Osteocyte (in vitro differentiated cells): ENCODE data around the gene ISG15. TPM values are rescaled to one million over a fixed set of nuclear protein-coding genes. Genes with fewer than 3 reads are reported as not detected.

Source experiments
- DNase-seq: peaks from one replicate; pipeline ENCODE4 v3.0.0; 2021; ENCODE audit warnings: mixed read lengths; ENCODE audit not compliant: unreplicated experiment; ENCODE audit errors: extremely low spot score
- H3K27ac Mint-ChIP-seq: one replicate; pipeline ENCODE4 v1.8.0; 2021; ENCODE audit warnings: mild to moderate bottlenecking, mixed read lengths; ENCODE audit not compliant: unreplicated experiment
- H3K27me3 Mint-ChIP-seq: one replicate; pipeline ENCODE4 v1.8.0; 2021; ENCODE audit warnings: mixed read lengths; ENCODE audit not compliant: unreplicated experiment
- H3K36me3 Mint-ChIP-seq: one replicate; pipeline ENCODE4 v1.8.0; 2021; ENCODE audit warnings: mixed read lengths; ENCODE audit not compliant: unreplicated experiment
- H3K4me1 Mint-ChIP-seq: one replicate; pipeline ENCODE4 v1.8.0; 2021; ENCODE audit warnings: mixed read lengths; ENCODE audit not compliant: unreplicated experiment
- H3K4me3 Mint-ChIP-seq: one replicate; pipeline ENCODE4 v1.8.0; 2021; ENCODE audit warnings: mild to moderate bottlenecking, moderate library complexity, mixed read lengths; ENCODE audit not compliant: unreplicated experiment
- H3K9me3 Mint-ChIP-seq: one replicate; pipeline ENCODE4 v1.8.0; 2021; ENCODE audit warnings: mixed read lengths; ENCODE audit not compliant: unreplicated experiment
- CTCF ChIP-seq: fragments of 200-600 bp; sonication (generic); IDR thresholded peaks from 2 replicates; pipeline ENCODE4 v1.5.0; 2021; ENCODE audit warnings: antibody characterized with exemption, mild to moderate bottlenecking, moderate library complexity
- total RNA-seq: library from RNA; stranded (reverse); gene quantifications from 2 replicates; pipeline ENCODE4 v1.2.1, GENCODE V29; 2021

ISG15 gene
- total RNA-seq, 1 donor from 2014 or later: 30.6 TPM

GRCh38 chr1:1044455-1045078, 31.3 kb downstream of the ISG15 start:
- peaks cover 7% of the 10 kb centered on the region for H3K36me3 Mint-ChIP-seq
- H3K9me3 Mint-ChIP-seq: no peaks in the 10 kb centered on the region
- no peaks in the 10 kb centered on the region for H3K27me3 Mint-ChIP-seq
- H3K4me1 Mint-ChIP-seq: peaks cover 4% of the 10 kb centered on the region
- DNase-seq: no peak
- no peak overlapping the region for H3K4me3 Mint-ChIP-seq
- no peak overlapping the region for H3K27ac Mint-ChIP-seq
- TF ChIP-seq CTCF: no peak

GRCh38 chr1:1045129-1045528, 31.8 kb downstream of the ISG15 start:
- no peaks in the 10 kb centered on the region for H3K9me3 Mint-ChIP-seq
- H3K27ac Mint-ChIP-seq: no peak overlapping the region
- peaks cover 7% of the 10 kb centered on the region for H3K36me3 Mint-ChIP-seq
- peaks cover under 1% of the 10 kb centered on the region for H3K4me1 Mint-ChIP-seq
- TF ChIP-seq CTCF: no peak
- DNase-seq: no peak
- H3K4me3 Mint-ChIP-seq: no peak overlapping the region
- no peaks in the 10 kb centered on the region for H3K27me3 Mint-ChIP-seq

- peaks cover 7% of the 10 kb centered on the region for H3K36me3 Mint-ChIP-seq
- no peaks in the 10 kb centered on the region for H3K9me3 Mint-ChIP-seq
- DNase-seq: no peak
- no peak for TF ChIP-seq CTCF
- H3K27ac Mint-ChIP-seq: no peak overlapping the region
- no peak overlapping the region for H3K4me3 Mint-ChIP-seq
- H3K4me1 Mint-ChIP-seq: no peaks in the 10 kb centered on the region
- H3K27me3 Mint-ChIP-seq: no peaks in the 10 kb centered on the region
Measured at GRCh38 chr1:1046243-1046642, 32.9 kb downstream of the ISG15 start.

- no peak for TF ChIP-seq CTCF
- Mint-ChIP-seq H3K36me3 (peaks cover 7% of the 10 kb centered on the region), H3K27ac (no peak overlapping the region), H3K4me1 (no peaks in the 10 kb centered on the region), H3K9me3 (no peaks in the 10 kb centered on the region), H3K4me3 (no peak overlapping the region), H3K27me3 (no peaks in the 10 kb centered on the region)
- no peak for DNase-seq
Measured at GRCh38 chr1:1046767-1047166, 33.5 kb downstream of the ISG15 start.

GRCh38 chr1:1047407-1047806, 34.1 kb downstream of the ISG15 start:
- Mint-ChIP-seq H3K36me3 (peaks cover 10% of the 10 kb centered on the region), H3K27ac (no peak overlapping the region), H3K27me3 (no peaks in the 10 kb centered on the region), H3K9me3 (no peaks in the 10 kb centered on the region), H3K4me1 (no peaks in the 10 kb centered on the region), H3K4me3 (no peak overlapping the region)
- DNase-seq: no peak
- TF ChIP-seq CTCF: no peak
